ENCODE data around the gene PITPNM3. TPM values are rescaled to one million over a fixed set of nuclear protein-coding genes. Genes with fewer than 3 reads are reported as not detected.

Gene PITPNM3
- total RNA-seq, 1 experiment from 2014 or later = 0.71 TPM

GRCh38 chr17:6439951-6440350, 116.4 kb downstream of the PITPNM3 start:
- no peaks in the 10 kb centered on the region for H3K9me3 ChIP-seq (ENCODE audit: low read depth, low read length, poor library complexity, severe bottlenecking)
- intact Hi-C loops (cut with micrococcal nuclease; ENCODE audit: unreplicated experiment) = loop anchor here (5.0 kb wide), 1 partner anchor 853 kb away; no protein-coding TSS in a partner anchor
- no peaks in the 10 kb centered on the region for H3K36me3 ChIP-seq (ENCODE audit: insufficient read depth, low read length, poor library complexity, severe bottlenecking)
- no peak overlapping the region for H3K4me3 ChIP-seq (ENCODE audit: low read depth, low read length, poor library complexity, severe bottlenecking)
- BruUV-seq (replicated peaks) = no TSS peak
- ChIA-PET CTCF (no interaction called here), POLR2A (ENCODE audit: low non-redundant PET) (no interaction called here)
- TF ChIP-seq CTCF (conservative IDR thresholded peaks at IDR 0.05; ENCODE audit: low read depth, low read length) (no peak), EZH2 (IDR thresholded peaks at IDR 0.05; ENCODE audit: borderline replicate concordance, low read depth, low read length, poor library complexity, severe bottlenecking) (no peak)
- peaks cover 3% of the 10 kb centered on the region for H3K4me1 ChIP-seq (ENCODE audit: insufficient read depth, low read length, poor library complexity, severe bottlenecking)
- H3K27me3 ChIP-seq (replicated peaks; ENCODE audit: insufficient read depth, low read depth, low read length, poor library complexity) = peaks cover 4% of the 10 kb centered on the region
- no peak overlapping the region for H3K27ac ChIP-seq (ENCODE audit: low read depth, low read length, poor library complexity, severe bottlenecking)
- no peak for DNase-seq (ENCODE audit: low spot score)

- intact Hi-C loops (cut with micrococcal nuclease; ENCODE audit: unreplicated experiment) = loop anchor here (5.0 kb wide), 1 partner anchor 851 kb away; no protein-coding TSS in a partner anchor
- Histone ChIP-seq H3K9me3 (ENCODE audit: low read depth, low read length, poor library complexity, severe bottlenecking) (no peaks in the 10 kb centered on the region), H3K36me3 (ENCODE audit: insufficient read depth, low read length, poor library complexity, severe bottlenecking) (no peaks in the 10 kb centered on the region), H3K27ac (ENCODE audit: low read depth, low read length, poor library complexity, severe bottlenecking) (no peak overlapping the region), H3K27me3 (replicated peaks; ENCODE audit: insufficient read depth, low read depth, low read length, poor library complexity) (peaks cover 4% of the 10 kb centered on the region), H3K4me1 (ENCODE audit: insufficient read depth, low read length, poor library complexity, severe bottlenecking) (no peaks in the 10 kb centered on the region), H3K4me3 (ENCODE audit: low read depth, low read length, poor library complexity, severe bottlenecking) (no peak overlapping the region)
- ChIA-PET POLR2A (ENCODE audit: low non-redundant PET) (interaction anchor here (0.6 kb wide), 2 partner anchors 183 to 223 kb away, joined by 5 to 8 read pairs; no protein-coding TSS in a partner anchor), CTCF (interaction anchor here (0.5 to 0.7 kb wide), 2 partner anchors 845 to 1871 kb away, joined by 3 to 5 read pairs; no protein-coding TSS in a partner anchor)
- BruUV-seq (replicated peaks) = no TSS peak
- no peak for TF ChIP-seq CTCF (conservative IDR thresholded peaks at IDR 0.05; ENCODE audit: low read depth, low read length)
- TF ChIP-seq EZH2 (IDR thresholded peaks at IDR 0.05; ENCODE audit: borderline replicate concordance, low read depth, low read length, poor library complexity, severe bottlenecking) = no peak
- no peak for DNase-seq (ENCODE audit: low spot score)
Measured at GRCh38 chr17:6437956-6438355, 118.4 kb downstream of the PITPNM3 start.

- H3K36me3 ChIP-seq (ENCODE audit: insufficient read depth, low read length, poor library complexity, severe bottlenecking) = no peaks in the 10 kb centered on the region
- H3K4me1 ChIP-seq (ENCODE audit: insufficient read depth, low read length, poor library complexity, severe bottlenecking) = no peaks in the 10 kb centered on the region
- intact Hi-C loops (cut with micrococcal nuclease; ENCODE audit: unreplicated experiment) = loop anchor here (5.0 kb wide), 1 partner anchor 850 kb away; no protein-coding TSS in a partner anchor
- peaks cover 4% of the 10 kb centered on the region for H3K27me3 ChIP-seq (replicated peaks; ENCODE audit: insufficient read depth, low read depth, low read length, poor library complexity)
- no peak overlapping the region for H3K27ac ChIP-seq (ENCODE audit: low read depth, low read length, poor library complexity, severe bottlenecking)
- DNase-seq (ENCODE audit: low spot score) = no peak
- H3K9me3 ChIP-seq (ENCODE audit: low read depth, low read length, poor library complexity, severe bottlenecking) = no peaks in the 10 kb centered on the region
- CTCF ChIA-PET = no interaction called here
- BruUV-seq (replicated peaks) = no TSS peak
- POLR2A ChIA-PET (ENCODE audit: low non-redundant PET) = no interaction called here
- H3K4me3 ChIP-seq (ENCODE audit: low read depth, low read length, poor library complexity, severe bottlenecking) = no peak overlapping the region
- no peak for TF ChIP-seq CTCF (conservative IDR thresholded peaks at IDR 0.05; ENCODE audit: low read depth, low read length)
- no peak for TF ChIP-seq EZH2 (IDR thresholded peaks at IDR 0.05; ENCODE audit: borderline replicate concordance, low read depth, low read length, poor library complexity, severe bottlenecking)
Measured at GRCh38 chr17:6437466-6437865, 118.9 kb downstream of the PITPNM3 start.

Data from A673 (cell line).